ENCODE results near the gene TET2.

TET2 gene

DNA sequence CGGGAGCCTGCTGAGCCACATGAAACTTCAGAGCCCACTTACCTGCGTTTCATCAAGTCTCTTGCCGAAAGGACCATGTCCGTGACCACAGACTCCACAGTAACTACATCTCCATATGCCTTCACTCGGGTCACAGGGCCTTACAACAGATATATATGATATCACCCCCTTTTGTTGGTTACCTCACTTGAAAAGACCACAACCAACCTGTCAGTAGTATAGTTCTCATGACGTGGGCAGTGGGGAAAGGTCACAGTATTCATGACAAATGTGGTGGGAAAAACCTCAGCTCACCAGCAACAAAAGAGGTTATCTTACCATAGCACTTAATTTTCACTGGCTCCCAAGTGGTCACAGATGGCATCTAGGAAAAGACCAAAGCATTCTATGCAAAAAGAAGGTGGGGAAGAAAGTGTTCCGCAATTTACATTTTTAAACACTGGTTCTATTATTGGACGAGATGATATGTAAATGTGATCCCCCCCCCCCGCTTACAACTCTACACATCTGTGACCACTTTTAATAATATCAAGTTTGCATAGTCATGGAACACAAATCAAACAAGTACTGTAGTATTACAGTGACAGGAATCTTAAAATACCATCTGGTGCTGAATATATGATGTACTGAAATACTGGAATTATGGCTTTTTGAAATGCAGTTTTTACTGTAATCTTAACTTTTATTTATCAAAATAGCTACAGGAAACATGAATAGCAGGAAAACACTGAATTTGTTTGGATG, 129.9 kb downstream of the TET2 start:
- Histone ChIP-seq H3K27me3 (no peaks in the 10 kb centered on the region), H3K27ac (no peak overlapping the region), H3K4me1 (no peaks in the 10 kb centered on the region), H3K4me3 (no peak overlapping the region), H3K4me2 (no peak overlapping the region), H3K9ac (no peak overlapping the region), H3K36me3 (peaks cover 51% of the 10 kb centered on the region), H4K20me1 (no peaks in the 10 kb centered on the region), H3K9me3 (no peaks in the 10 kb centered on the region)
- no peak for TF ChIP-seq Cebpa-rat (IDR thresholded peaks at IDR 0.05)

DNA sequence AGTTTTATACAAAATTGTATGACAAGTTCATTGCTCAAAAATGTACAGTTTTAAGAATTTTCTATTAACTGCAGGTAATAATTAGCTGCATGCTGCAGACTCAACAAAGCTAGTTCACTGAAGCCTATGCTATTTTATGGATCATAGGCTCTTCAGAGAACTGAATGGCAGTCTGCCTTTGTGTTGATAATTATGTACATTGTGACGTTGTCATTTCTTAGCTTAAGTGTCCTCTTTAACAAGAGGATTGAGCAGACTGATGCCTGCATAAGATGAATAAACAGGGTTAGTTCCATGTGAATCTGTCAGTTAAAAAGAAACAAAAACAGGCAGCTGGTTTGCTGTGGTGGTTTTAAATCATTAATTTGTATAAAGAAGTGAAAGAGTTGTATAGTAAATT, 131.0 kb downstream of the TET2 start:
- TF ChIP-seq Cebpa-rat (IDR thresholded peaks at IDR 0.05) = no peak
- H3K36me3 ChIP-seq = peaks cover 40% of the 10 kb centered on the region
- H3K4me2 ChIP-seq = no peak overlapping the region

DNA sequence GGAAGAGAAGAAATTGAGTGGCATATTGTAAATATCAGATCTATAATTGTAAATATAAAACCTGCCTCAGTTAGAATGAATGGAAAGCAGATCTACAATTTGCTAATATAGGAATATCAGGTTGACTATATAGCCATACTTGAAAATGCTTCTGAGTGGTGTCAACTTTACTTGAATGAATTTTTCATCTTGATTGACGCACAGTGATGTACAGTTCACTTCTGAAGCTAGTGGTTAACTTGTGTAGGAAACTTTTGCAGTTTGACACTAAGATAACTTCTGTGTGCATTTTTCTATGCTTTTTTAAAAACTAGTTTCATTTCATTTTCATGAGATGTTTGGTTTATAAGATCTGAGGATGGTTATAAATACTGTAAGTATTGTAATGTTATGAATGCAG, 132.6 kb downstream of the TET2 start:
- Histone ChIP-seq H3K27me3 (no peaks in the 10 kb centered on the region), H3K4me1 (no peaks in the 10 kb centered on the region), H3K36me3 (peaks cover 26% of the 10 kb centered on the region), H3K4me3 (no peak overlapping the region), H3K27ac (no peak overlapping the region), H3K9me3 (no peaks in the 10 kb centered on the region), H4K20me1 (no peaks in the 10 kb centered on the region), H3K4me2 (no peak overlapping the region), H3K9ac (no peak overlapping the region)
- no peak for TF ChIP-seq Cebpa-rat (IDR thresholded peaks at IDR 0.05)

More for the DNA sequence above, 131.0 kb downstream of the TET2 start:
- H3K27me3 ChIP-seq = no peaks in the 10 kb centered on the region
- no peaks in the 10 kb centered on the region for H3K9me3 ChIP-seq
- no peaks in the 10 kb centered on the region for H3K4me1 ChIP-seq
- H4K20me1 ChIP-seq = no peaks in the 10 kb centered on the region
- no peak overlapping the region for H3K4me3 ChIP-seq
- no peak overlapping the region for H3K27ac ChIP-seq
- H3K9ac ChIP-seq = no peak overlapping the region

DNA sequence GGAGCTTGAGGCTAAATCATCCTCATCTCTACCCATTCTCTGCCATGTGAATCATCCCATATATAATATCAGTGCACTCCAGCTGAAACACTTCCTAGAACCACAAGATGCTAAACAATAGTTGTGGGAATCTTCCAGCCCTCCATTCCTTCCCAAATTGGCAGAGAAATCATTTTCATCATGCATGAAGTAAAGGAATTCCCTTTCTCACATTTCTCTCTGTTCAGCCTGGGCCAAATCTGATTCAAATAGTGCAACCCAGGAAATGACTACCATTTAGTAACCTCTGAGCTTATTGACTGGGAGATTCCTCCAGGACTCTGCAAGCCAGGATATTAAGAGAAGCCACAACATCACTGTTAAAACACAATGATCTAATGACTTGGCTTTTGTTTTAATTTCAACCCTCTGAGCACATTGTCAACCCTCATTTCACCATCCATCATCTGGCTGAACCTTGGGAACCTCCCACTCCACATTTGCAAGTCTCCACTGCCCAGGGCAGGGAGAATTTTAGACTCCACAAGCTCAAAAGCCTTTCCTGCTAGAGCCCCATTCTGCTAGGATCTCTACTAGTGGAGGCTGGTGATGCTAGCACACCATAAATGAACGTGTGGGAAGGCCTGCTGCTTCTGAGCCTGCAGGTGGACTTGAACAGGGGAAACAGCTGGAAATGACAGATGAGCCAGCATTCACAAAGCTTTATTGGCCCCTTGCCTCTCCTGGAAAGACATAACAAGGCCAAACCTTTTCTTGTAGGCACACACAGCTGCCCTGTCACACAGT, 133.9 kb downstream of the TET2 start:
- Histone ChIP-seq H3K4me2 (no peak overlapping the region), H3K27me3 (no peaks in the 10 kb centered on the region), H3K27ac (no peak overlapping the region), H3K9me3 (no peaks in the 10 kb centered on the region), H3K9ac (no peak overlapping the region), H3K4me3 (no peak overlapping the region), H4K20me1 (no peaks in the 10 kb centered on the region), H3K4me1 (no peaks in the 10 kb centered on the region), H3K36me3 (peaks cover 14% of the 10 kb centered on the region)
- no peak for TF ChIP-seq Cebpa-rat (IDR thresholded peaks at IDR 0.05)

DNA sequence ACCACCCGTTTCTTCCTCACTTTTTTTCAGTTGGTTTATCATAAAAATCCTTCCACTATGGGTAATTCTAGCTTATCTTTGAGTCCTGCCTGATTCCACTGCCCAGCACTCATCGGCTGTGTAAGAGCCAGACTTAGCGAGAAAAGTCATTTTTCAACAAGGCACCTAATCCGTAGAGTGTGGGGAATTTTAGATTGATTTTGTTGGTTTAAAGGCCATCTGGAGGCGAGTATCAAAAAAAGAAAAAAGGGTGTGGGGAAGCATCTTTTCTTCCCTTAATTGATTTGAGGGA, 134.4 kb downstream of the TET2 start:
- peaks cover 9% of the 10 kb centered on the region for H3K36me3 ChIP-seq
- H3K4me2 ChIP-seq = no peak overlapping the region
- no peak for TF ChIP-seq Cebpa-rat (IDR thresholded peaks at IDR 0.05)
- H3K9me3 ChIP-seq = no peaks in the 10 kb centered on the region
- no peak overlapping the region for H3K9ac ChIP-seq
- H3K4me3 ChIP-seq = no peak overlapping the region
- H3K27ac ChIP-seq = no peak overlapping the region
- no peaks in the 10 kb centered on the region for H3K27me3 ChIP-seq
- no peaks in the 10 kb centered on the region for H3K4me1 ChIP-seq
- no peaks in the 10 kb centered on the region for H4K20me1 ChIP-seq

DNA sequence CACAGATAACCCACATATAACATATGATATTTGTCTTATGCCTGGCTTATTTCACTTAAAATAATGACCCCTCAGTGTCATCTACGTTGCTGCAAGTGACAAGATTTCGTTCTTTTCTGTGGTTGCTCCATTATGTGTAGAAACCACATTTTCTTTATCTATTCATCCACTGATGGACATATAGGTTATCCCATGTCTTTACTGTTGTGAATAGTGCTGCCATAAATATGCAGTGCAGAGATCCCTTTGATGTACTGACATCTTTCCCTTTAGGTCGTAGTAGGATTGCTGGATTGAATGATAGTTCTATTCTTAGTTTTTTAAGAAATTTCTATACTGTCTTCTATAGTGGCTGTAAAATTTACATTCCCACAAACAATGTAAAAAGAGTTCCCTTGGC, 135.8 kb downstream of the TET2 start:
- no peak for TF ChIP-seq Cebpa-rat (IDR thresholded peaks at IDR 0.05)
- Histone ChIP-seq H3K36me3 (no peaks in the 10 kb centered on the region), H3K4me2 (no peak overlapping the region), H3K4me3 (no peak overlapping the region), H3K9me3 (no peaks in the 10 kb centered on the region), H3K9ac (no peak overlapping the region), H3K27me3 (no peaks in the 10 kb centered on the region), H3K27ac (no peak overlapping the region), H4K20me1 (no peaks in the 10 kb centered on the region), H3K4me1 (no peaks in the 10 kb centered on the region)

DNA sequence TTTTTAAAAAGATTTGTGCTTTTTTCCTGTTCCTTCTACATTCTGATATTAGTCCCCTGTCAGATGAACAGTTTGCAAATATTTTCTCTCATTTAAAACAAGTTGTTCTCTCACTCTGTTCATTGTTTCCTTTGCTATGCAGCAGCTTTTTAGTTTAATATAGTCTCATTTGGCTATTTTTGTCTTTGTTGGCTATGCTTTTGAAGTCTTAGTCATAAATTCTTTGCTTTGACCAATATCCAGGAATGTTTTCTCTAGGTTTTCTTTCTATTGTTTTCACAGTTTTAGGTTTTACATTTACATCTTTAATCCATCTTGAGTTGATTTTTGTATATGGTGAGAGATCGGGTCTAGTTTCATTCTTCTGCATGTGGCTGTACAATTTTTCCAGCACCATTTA, 136.8 kb downstream of the TET2 start:
- no peak overlapping the region for H3K9ac ChIP-seq
- no peak overlapping the region for H3K4me3 ChIP-seq
- H3K4me1 ChIP-seq = no peaks in the 10 kb centered on the region
- no peaks in the 10 kb centered on the region for H3K36me3 ChIP-seq
- no peak for TF ChIP-seq Cebpa-rat (IDR thresholded peaks at IDR 0.05)
- H4K20me1 ChIP-seq = no peaks in the 10 kb centered on the region
- no peak overlapping the region for H3K27ac ChIP-seq
- no peaks in the 10 kb centered on the region for H3K27me3 ChIP-seq
- H3K4me2 ChIP-seq = no peak overlapping the region
- peaks cover 8% of the 10 kb centered on the region for H3K9me3 ChIP-seq

DNA sequence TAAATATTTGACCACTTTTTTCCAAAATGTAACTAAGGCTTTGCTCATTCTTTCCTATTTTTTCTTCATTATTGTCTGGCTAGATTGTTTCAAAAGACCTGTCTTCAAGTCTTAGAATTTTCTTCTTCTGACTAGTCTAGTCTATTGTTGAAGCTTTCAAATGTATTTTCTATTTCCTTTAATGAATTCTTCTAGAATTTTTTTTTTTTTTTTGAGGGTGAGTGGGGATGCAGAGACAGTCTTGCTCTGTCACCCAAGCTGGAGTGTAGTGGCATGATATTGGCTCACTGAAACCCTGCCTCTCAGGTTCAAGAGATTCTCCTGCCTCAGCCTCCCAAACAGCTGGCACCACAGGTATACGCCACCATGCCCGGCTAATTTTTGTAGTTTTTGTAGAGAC, 141.4 kb downstream of the TET2 start:
- H3K27me3 ChIP-seq = no peaks in the 10 kb centered on the region
- no peak overlapping the region for H3K4me3 ChIP-seq
- no peak overlapping the region for H3K4me2 ChIP-seq
- H3K9me3 ChIP-seq = peaks cover 9% of the 10 kb centered on the region
- H3K36me3 ChIP-seq = no peaks in the 10 kb centered on the region
- no peak overlapping the region for H3K27ac ChIP-seq
- no peak for TF ChIP-seq Cebpa-rat (IDR thresholded peaks at IDR 0.05)
- no peaks in the 10 kb centered on the region for H4K20me1 ChIP-seq
- no peak overlapping the region for H3K9ac ChIP-seq
- no peaks in the 10 kb centered on the region for H3K4me1 ChIP-seq

DNA sequence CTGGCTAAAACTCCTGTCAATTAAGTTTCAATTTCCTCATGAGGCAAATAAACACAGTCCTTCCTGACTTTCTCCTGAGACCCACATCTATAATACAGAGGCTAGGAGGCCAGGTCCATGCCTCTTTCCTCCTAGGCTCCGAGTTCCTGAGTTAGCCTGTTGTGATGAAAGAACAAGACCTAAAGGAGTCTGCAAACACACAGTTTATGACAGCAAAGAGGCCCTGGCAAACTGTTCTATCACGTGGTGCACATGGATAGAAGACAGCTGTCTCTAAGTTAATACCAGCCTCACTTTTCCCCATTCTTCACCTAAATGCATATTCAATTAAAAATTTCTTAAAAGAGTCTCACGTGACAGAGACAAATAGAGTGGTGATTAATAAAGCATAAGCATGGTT, 145.2 kb downstream of the TET2 start:
- Histone ChIP-seq H3K36me3 (no peaks in the 10 kb centered on the region), H3K27ac (no peak overlapping the region), H3K4me3 (no peak overlapping the region), H4K20me1 (no peaks in the 10 kb centered on the region), H3K4me1 (no peaks in the 10 kb centered on the region), H3K4me2 (no peak overlapping the region), H3K9ac (no peak overlapping the region), H3K9me3 (peaks cover 9% of the 10 kb centered on the region), H3K27me3 (no peaks in the 10 kb centered on the region)
- TF ChIP-seq Cebpa-rat (IDR thresholded peaks at IDR 0.05) = no peak

DNA sequence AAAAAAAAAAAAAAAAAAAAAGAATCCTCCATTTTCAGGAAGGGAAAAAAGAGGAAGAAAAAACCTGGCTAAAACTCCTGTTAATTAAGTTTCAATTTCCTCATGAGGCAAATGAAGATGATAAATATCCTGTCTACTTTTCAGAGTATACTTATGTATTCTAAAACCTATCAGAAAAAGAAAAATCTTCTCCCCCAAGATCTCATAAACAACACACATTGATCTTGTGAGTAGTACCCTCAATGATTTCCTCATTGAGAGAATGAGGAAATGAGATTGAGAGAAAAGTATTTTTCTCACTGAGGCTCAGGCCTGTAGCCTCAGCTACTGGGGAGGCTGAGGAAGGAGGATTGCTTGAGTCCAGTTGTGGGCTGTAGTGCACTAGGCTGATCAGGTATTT, 146.7 kb downstream of the TET2 start:
- Histone ChIP-seq H3K9me3 (peaks cover 2% of the 10 kb centered on the region), H3K4me3 (no peak overlapping the region), H3K27me3 (no peaks in the 10 kb centered on the region), H3K9ac (no peak overlapping the region), H4K20me1 (no peaks in the 10 kb centered on the region), H3K36me3 (no peaks in the 10 kb centered on the region), H3K27ac (no peak overlapping the region), H3K4me2 (no peak overlapping the region), H3K4me1 (peaks cover 5% of the 10 kb centered on the region; the same call in 1 of the 2 replicates)
- TF ChIP-seq Cebpa-rat (IDR thresholded peaks at IDR 0.05) = no peak
